ENCODE data around the gene EYS.

DNA sequence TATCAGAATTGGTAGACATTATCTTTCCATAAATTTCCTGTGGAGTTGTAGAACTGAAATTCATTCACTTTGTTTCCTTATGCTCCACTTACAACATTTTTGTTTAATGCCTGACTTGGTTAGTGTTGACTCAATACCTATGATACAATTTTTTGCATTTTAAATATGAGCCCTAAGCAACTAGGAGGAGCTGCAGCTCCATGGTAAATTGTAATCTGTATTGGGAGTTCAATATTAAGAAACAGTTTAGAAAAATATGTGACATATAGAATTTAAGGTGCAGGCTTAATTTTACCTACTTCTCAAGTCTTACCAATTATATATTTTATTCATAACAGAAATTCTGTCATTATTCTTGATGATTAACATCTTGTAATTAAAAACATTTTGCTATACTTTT is 868.3 kb downstream of the EYS start:
- TF ChIP-seq POLR2A (IDR thresholded peaks at IDR 0.05; ENCODE audit: borderline replicate concordance, extremely low read depth, insufficient read depth, insufficient read length) (no peak), CEBPB (IDR thresholded peaks at IDR 0.05; ENCODE audit: low read depth) (no peak), EZH2 (IDR thresholded peaks at IDR 0.05) (no peak), FOSL1 (IDR thresholded peaks at IDR 0.05; ENCODE audit: low read depth) (no peak), YY1 (IDR thresholded peaks at IDR 0.05; ENCODE audit: extremely low read depth, insufficient replicate concordance, low read depth, low read length) (no peak), JUND (IDR thresholded peaks at IDR 0.05) (no peak), TCF7L2 (IDR thresholded peaks at IDR 0.05; ENCODE audit: borderline replicate concordance, extremely low read depth, insufficient read depth, insufficient read length) (no peak), ATF3 (IDR thresholded peaks at IDR 0.05) (no peak), POLR2AphosphoS5 (IDR thresholded peaks at IDR 0.05; ENCODE audit: low read depth, low read length) (no peak)
- TF ChIP-seq, protein P1, sequence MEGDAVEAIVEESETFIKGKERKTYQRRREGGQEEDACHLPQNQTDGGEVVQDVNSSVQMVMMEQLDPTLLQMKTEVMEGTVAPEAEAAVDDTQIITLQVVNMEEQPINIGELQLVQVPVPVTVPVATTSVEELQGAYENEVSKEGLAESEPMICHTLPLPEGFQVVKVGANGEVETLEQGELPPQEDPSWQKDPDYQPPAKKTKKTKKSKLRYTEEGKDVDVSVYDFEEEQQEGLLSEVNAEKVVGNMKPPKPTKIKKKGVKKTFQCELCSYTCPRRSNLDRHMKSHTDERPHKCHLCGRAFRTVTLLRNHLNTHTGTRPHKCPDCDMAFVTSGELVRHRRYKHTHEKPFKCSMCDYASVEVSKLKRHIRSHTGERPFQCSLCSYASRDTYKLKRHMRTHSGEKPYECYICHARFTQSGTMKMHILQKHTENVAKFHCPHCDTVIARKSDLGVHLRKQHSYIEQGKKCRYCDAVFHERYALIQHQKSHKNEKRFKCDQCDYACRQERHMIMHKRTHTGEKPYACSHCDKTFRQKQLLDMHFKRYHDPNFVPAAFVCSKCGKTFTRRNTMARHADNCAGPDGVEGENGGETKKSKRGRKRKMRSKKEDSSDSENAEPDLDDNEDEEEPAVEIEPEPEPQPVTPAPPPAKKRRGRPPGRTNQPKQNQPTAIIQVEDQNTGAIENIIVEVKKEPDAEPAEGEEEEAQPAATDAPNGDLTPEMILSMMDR (IDR thresholded peaks at IDR 0.05 in 2 of 3, conservative IDR thresholded peaks at IDR 0.05 in 1 of 3; ENCODE audit: borderline replicate concordance in 1 of 3, insufficient read depth in 1 of 3, low read depth in 2 of 3, low read length in 2 of 3), result no peak
